Measurements from ENCODE around the gene KLF6.

The KLF6 gene

GRCh38 chr10:3787816-3788215 lies 2.8 kb upstream of the KLF6 start:
- no peak for DNase-seq (ENCODE audit: low read depth)

DNA sequence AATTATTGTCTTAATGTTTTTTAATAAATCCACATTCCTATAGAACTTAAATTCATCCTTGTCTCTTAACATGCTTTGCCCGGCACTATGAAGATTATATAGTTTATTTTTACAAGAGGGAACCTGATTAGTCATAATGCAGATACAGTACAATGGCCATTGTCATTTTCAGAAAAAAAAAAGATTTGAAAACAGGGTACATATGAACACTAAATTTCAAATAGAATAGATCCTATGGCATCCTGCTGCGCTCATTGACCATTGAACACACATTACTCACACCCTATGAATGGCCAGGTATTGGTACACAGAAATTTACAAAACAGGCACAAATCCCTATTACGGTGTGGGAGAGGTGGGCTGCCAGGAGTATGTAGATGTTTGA lies 2.0 kb upstream of the KLF6 start:
- DNase-seq (ENCODE audit: low read depth), result no peak

- no peak for DNase-seq (ENCODE audit: low read depth)
Observed at GRCh38 chr10:3786295-3787015, 1.4 kb upstream of the KLF6 start.

DNA sequence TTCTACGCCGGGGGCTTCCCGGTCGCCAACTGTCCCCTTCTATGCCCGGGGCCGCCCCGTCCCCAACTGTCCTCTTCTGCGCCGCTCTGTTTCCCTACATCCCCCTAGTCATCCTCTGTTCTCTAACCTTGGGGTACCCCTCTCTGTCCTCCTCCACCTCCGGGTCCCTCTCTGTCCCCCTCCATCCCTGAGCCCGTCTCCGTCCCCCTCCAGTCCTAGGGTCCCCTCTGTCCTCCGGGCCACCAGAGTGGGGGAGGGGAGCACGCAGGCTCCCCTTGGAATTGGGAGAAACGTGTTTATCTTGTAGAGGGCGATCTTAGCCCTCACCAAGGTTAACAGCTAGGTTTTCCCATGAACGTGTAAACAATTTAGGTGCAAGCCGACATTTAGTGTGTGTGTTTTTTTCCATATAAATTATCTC lies 852 bp upstream of the KLF6 start:
- no peak for DNase-seq (ENCODE audit: low read depth)

DNA sequence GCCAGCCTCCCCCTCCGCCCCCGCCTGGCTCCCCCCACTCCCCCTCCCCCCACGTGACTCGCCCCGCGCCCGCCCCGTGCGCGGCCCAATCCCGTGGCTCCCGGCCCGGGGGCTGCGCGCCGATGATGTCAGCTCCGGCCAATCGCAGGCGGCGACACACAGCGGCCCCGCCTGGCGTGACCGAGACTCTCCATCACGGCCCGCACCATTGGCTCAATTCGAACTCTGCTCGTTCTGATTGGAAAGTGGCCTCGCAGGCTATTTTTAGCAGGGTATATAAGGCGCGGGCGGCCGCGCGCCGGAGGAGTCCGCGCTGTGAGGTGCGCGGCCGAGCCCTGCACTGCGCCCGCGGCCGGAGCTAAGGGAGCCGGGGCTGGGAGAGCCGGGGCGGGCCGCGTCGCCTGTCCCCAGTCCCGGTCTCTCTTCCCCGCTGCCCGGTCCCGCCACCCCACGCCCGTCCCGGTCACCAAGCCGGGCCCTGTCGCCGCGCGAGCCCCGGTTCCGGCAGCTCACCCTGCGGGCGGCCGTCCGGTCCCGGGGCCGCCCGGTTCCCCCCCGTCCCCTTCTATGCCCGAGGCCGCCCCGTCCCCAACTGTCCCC lies 342 bp upstream of the KLF6 start:
- peak; percentile 98 for DNase-seq (ENCODE audit: low read depth)

GRCh38 chr10:3783682-3784432 lies 1.2 kb downstream of the KLF6 start:
- no peak for DNase-seq (ENCODE audit: low read depth)

- peak; percentile 56 for DNase-seq (ENCODE audit: low read depth)
Observed at GRCh38 chr10:3783316-3783681, 1.7 kb downstream of the KLF6 start.

DNA sequence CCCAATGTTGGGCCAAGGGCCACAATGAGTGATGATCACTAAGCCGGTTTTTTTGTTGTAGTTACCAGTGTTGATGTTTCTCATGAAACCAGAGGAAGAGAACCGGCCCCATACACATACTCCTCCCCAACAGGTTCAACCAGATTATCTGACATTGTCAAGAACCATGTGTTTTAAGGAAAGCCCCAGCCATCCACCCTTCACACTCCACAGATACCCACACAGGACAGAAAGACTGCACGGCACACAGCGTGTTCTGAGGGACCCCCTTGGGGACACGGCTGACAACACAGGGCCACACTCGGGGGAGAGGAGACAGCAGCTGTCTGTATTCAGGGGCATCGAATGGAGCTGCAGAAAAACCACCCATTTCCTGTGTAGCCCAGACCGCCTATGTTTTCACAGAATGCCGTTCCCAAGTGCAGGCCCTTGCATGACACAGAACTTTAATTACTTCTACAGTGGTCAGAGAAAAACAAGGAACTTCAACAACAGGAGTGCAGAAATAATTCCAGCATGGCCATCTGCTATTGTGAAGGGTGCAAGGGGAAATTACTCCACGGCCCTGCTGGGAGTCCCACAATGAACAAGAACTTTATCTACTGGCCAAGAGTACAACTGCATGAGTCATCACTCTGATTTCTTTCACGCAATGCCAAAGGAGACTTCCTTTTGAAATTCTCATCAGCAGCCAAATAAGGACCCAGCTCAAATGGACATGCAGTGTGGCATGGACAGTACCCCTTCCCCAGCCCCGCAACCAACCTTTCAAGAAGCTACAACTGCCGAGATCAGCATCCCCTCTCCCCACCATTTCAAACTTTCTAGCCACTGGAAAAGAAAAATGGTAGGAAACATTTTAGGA lies 2.3 kb downstream of the KLF6 start:
- no peak for DNase-seq (ENCODE audit: low read depth)

DNA sequence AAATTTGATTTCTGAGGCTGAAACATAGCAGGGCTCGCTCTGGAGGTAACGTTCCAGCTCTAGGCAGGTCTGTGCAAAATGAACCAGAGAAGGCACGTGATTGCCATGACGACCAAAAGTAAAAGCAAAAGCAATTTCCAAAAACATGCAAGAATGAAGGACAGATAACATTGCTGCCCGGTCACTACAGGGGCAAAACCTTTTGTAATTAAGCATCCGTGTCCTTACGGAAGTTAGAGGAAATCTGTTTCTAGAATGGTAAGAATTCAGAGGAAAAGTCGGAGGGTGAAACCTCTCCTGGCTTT lies 2.9 kb downstream of the KLF6 start:
- no peak for DNase-seq (ENCODE audit: low read depth)

DNA sequence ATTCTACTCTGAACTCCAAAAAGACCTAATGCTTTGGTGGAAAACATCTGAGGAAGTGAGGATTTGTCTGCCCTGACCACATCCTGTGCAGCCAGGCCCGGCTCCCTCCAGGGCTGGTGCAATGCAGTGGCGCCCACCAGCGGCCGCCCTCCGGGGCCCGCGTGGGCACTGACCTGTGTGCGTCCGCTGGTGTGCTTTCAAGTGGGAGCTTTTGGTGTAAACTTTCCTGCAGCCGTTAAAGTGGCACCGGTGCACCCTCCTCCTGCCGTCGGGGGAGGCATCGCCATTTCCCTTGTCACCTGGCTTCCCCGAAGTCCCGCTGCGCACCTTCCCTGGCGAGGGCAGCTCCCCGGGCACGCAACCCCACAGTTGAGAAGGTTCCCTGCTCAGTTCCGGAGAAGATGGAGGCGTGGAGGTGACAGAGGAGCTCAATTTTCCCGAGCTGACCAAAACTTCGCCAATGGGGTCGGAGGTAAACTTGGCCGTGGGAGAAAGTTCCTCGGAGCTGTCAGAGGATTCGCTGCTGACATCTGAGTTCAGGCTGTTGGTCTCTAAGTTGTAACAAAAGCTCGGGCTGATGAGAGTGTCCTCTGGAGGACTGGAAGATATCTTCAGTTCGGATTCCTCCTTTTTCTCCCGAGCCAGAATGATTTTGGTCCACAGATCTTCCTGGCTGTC lies 3.4 kb downstream of the KLF6 start:
- no peak for DNase-seq (ENCODE audit: low read depth)

GRCh38 chr10:3780771-3781467 lies 4.1 kb downstream of the KLF6 start:
- DNase-seq (ENCODE audit: low read depth), result no peak

DNA sequence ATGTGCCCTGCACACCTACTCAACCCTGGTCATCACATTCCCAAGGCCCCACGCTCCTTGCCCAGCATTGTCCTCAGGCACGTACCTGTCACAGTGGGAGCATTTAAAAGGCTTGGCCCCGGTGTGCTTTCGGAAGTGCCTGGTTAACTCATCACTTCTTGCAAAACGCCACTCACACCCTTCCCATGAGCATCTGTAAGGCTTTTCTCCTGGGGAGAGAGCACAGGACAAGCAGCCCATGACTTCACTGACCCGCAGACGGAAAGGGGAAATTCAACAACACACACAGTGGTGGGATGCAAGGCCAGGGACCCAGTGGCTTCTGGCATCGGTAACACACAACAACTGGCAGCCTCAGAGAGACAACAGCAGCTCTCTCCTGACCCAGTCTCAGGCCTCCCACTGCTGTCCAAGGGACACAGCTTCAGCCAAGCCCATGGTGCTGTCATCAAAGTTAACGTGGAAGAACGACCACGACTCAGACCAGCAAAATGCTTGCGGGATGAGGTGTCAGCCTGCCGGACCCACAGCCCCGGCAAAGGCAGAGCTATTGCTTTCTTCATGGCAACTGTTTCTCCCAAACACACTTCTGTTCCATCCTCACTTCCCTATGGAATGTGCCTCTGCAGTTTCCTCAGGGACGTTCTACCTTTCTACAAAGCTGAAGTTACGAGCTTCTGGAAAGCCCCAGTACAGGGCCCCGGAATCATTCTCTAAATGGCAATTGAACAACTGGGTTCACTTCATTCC lies 4.8 kb downstream of the KLF6 start:
- DNase-seq (ENCODE audit: low read depth), result no peak

DNA sequence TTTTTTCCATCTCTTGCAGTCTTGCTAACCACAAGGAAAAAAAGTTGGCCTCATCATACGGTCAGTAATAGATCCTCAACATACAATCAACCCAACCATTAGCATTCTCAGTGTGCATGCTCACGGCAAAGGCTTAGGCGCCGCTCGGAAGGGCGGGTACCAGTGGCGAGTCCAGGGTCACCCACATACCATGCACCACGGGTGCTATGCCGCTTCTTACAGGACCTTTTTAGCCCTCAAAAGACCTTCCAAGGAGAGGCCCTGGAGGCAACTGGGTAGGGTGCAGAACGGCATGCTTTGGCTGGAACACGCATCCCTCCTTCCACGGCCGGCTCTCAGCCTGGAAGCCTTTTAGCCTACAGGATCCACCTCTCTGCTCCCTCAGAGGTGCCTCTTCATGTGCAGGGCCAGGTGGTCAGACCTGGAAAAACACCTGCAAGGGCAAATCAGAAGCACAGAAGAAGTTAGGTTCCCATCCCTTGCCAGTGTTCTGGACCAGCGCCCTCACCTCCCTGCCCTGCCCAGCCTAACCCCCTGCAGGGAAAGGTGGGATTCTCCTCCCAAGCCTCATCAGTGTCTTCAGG lies 5.8 kb downstream of the KLF6 start:
- no peak for DNase-seq (ENCODE audit: low read depth)

DNA sequence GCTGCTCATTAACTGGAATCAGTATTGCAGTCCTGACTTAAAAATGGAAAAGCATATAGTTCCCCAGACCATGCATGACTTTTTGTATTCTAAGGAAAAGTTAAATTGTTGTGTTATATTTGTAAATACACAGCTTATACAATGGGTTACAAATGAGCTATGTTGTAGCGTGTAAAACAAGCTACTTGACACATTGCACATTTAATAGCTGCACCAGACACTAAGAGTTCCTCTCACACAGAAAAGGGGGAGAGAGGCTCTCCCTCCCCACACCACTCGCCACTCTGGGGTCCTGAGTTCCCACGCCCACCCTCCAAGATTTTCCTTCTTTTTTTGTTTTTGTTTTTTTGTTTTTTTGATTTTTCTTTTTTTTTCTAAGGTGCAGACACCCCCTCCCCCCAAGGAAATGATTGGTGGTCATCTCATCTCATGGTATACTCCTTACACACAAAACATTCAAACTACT lies 6.3 kb downstream of the KLF6 start:
- DNase-seq (ENCODE audit: low read depth), result no peak

GRCh38 chr10:3777981-3778691 lies 6.9 kb downstream of the KLF6 start:
- DNase-seq (ENCODE audit: low read depth), result no peak

- DNase-seq (ENCODE audit: low read depth), result no peak
Observed at GRCh38 chr10:3776796-3777571, 8.0 kb downstream of the KLF6 start.

- no peak for DNase-seq (ENCODE audit: low read depth)
Observed at GRCh38 chr10:3775696-3776551, 9.1 kb downstream of the KLF6 start.

All from stimulated activated CD8-positive, alpha-beta memory T cell treated with anti-CD3 and anti-CD28 coated beads, Interleukin-4, amount 100 ng/mL, for 24 hours (primary cell).